Stimulated activated CD8-positive, alpha-beta memory T cell treated with anti-CD3 and anti-CD28 coated beads, Interleukin-2, amount 100 ng/mL, for 1 hour (primary cell): ENCODE data around the gene ANKH.
"Not testable (repeated sequence)": the region's sequence is repeated elsewhere in the genome, so short reads cannot be mapped to it uniquely, and the experiment has no call there.

ENCODE experiments used
- DNase-seq, 2 donors: peaks; one replicate each; pipeline ENCODE4 v3.0.0-alpha.2; 2020; ENCODE audit warnings: low read depth in 2 of 2

Gene ANKH

DNA sequence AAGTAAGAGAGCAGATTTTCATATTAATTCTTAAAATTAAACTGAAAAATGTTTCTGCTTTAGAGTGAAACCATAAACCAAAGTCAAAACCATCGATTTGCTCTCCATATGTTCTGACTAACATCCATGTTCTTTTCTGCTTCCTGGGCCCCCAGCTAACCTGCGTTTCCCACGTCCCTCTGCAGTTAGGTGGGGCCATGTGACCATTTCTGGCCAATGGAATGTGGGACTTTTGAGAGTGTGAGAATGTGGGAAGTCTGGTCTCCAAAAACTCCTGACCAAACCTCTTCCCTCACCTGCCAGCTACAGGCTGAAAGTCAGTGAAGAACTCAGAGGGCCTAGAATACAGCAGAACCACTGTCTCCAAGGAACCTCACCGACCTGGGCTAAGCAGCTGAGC is 44.9 kb downstream of the ANKH start:
- DNase-seq, result no peak

GRCh38 chr5:14825977-14826376 is 45.6 kb downstream of the ANKH start:
- DNase-seq, result no peak

DNA sequence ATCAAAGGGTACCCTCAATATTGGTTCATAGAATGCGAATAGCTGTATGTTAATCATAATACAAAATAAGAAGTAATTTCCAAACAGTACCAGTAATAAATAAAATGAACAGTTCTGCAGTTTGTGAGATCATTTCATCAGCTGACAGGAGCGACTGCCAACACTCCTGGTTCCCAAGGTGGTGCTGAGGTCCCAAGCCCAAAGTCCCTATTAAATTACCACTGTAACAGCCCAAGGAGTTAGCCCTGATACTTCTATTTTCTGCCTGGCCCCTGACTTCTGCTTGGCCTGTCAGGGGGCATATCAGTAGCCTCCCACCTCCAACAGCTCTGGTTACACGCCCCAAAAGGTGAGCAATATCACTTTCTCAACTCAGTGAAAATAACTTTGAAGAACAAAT is 47.1 kb downstream of the ANKH start:
- DNase-seq, result no peak

- DNase-seq, result no peak
Measured at GRCh38 chr5:14821100-14821845, 50.3 kb downstream of the ANKH start.

GRCh38 chr5:14818931-14819790 is 52.4 kb downstream of the ANKH start:
- no peak for DNase-seq

- not testable (repeated sequence) for DNase-seq
Measured at GRCh38 chr5:14817762-14818136, 53.8 kb downstream of the ANKH start.

GRCh38 chr5:14816999-14817761 is 54.4 kb downstream of the ANKH start:
- DNase-seq, result no peak

GRCh38 chr5:14816374-14816998 is 55.1 kb downstream of the ANKH start:
- DNase-seq, result no peak

DNA sequence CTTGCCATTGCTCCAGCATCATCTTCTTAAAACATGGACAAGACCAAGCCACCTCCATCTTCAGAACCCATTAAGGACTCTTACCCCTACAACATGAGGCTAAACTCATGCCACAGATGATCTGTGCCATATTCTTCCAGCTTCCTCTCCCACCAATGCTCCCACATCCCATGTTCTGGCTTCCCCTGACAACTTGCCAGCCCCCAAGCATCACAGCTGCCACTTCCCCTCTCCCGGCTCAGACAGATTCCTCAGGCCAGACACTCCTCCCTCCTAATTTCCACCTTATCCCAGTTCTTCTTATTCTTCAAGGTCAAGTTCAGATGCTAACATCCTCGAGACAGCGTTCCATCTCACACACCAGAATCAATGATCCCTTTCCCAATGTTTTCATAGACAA is 57.8 kb downstream of the ANKH start:
- no peak for DNase-seq

DNA sequence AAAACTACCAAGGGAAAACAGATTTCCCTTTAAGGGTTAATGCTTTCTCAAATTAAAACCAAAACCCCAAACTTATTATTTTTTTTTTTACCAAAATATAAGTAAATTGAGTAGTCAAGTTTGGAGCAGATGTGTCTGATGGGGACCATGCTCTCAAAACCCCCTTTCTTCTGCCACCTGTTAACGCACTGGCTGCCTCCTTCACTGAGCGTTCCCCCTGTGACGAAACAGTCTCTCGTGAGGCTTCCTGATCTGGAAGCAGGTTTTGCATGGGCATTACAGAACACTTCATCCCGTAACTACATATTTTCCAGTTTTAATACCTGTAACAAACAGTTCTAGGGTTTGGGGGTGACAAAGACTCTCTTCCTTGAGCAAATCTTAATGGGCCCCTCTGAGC is 59.4 kb downstream of the ANKH start:
- no peak for DNase-seq

- no peak for DNase-seq
Measured at GRCh38 chr5:14810928-14811572, 60.5 kb downstream of the ANKH start.

- DNase-seq, result no peak
Measured at GRCh38 chr5:14810282-14810681, 61.3 kb downstream of the ANKH start.

DNA sequence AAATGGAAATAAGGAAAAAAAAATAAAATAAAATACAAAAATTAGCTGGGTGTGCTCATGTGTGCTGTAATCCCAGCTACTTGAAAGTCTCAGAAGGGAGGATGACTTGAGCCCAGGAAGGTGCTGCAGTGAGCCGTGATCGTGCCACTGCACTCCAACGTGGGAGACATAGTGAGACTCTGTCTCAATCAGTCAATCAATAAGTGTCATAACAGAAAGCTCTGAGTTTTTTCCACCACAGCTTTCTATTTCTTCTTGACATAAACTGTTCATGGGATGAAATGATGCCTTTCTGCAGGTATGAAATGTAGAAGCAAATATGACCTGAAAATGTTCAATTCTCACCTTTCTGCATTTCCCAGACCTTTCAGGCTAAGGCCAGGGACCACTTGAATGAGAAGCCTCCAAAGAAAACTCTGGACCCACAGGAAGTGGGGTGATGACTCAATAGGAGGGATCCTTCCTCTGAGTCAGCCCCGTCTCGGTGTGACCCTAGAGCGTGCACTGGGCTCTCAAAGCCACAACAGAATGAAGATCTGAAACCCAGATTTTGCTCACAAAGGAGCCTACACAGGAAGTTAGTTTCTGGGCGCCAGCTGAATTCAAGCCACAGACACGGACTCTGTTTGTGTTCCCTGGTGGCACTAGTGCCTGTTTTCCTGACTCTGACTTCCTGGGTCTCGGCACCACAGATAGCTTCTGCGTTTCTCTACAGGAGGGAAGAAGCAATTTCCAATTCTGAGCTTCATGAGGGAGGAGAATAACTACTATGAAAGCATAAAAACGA is 62.0 kb downstream of the ANKH start:
- peak; percentile 47 to 48 for DNase-seq

- DNase-seq, result no peak
Measured at GRCh38 chr5:14807471-14807870, 64.1 kb downstream of the ANKH start.

- DNase-seq, result no peak
Measured at GRCh38 chr5:14806456-14806855, 65.1 kb downstream of the ANKH start.

GRCh38 chr5:14802541-14802940 is 69.0 kb downstream of the ANKH start:
- DNase-seq, result no peak

- no peak for DNase-seq
Measured at GRCh38 chr5:14801792-14802191, 69.8 kb downstream of the ANKH start.

DNA sequence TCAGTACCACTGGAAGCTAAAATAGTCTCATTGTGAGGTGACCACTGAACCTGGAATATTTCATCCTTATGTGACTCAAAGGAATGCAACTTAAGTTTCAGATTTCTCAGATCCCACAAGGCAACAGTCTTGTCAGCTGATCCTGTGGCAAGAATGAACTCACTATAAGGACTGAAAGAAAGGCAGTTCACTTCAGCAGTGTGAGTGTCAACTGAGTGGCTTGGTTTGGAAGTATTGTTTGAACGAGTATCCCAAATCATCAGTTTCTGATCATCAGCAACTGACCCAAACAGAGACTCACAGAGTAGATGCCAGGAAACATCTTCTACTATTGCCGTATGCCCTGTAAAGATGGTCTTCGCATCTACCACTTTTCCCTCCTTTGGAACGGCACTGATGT is 74.2 kb downstream of the ANKH start:
- not testable (repeated sequence) for DNase-seq

GRCh38 chr5:14794583-14795230 is 76.9 kb downstream of the ANKH start:
- no peak for DNase-seq

GRCh38 chr5:14793851-14794250 is 77.7 kb downstream of the ANKH start:
- DNase-seq, result no peak
